Ishikawa (cell line): ENCODE measurements around the gene LRRC58.

ENCODE experiments used
- CEBPB ChIP-seq: IDR thresholded peaks from 2 replicates; pipeline ENCODE4 v1.6.1; 2012
- CREB1 ChIP-seq: IDR thresholded peaks from 2 replicates; pipeline ENCODE4 v1.6.1; 2012; ENCODE audit warnings: low read depth
- EP300 ChIP-seq: IDR thresholded peaks from 2 replicates; pipeline ENCODE4 v1.6.1; 2012; ENCODE audit warnings: borderline replicate concordance
- TAF1 ChIP-seq: IDR thresholded peaks from 2 replicates; pipeline ENCODE4 v1.6.1; 2012; ENCODE audit warnings: low read depth, mild to moderate bottlenecking
- ZBTB7A ChIP-seq: IDR thresholded peaks from 2 replicates; pipeline ENCODE4 v1.6.1; 2012; ENCODE audit warnings: low read depth
- TF ChIP-seq, protein P1 (sequence below): IDR thresholded peaks from 2 replicates; pipeline ENCODE4 v1.6.1; 2012
- TF ChIP-seq, protein P2 (sequence below): IDR thresholded peaks from 2 replicates; pipeline ENCODE4 v1.6.1; 2012

DNA sequence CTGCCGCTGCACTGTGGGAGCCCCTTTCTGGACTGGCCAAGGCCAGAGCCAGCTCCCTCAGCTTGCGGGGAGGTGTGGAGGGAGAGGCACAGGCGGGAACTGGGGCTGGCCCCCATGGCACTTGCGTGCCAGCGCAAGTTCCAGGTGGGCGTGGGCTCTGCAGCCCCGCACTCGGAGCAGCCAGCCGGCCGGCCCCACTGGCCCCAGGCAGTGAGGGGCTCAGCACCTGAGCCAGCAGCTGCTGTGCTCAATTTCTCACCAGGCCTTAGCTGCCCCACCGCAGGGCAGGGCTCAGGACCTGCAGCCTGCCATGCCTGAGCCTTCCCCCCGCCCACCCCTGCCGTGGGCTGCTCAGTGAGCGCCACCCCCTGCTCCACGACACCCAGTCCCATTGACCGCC lies 59.5 kb downstream of the LRRC58 start:
- TF ChIP-seq TAF1 (no peak), CREB1 (no peak), ZBTB7A (no peak), CEBPB (no peak), EP300 (no peak)
- TF ChIP-seq, protein P1, sequence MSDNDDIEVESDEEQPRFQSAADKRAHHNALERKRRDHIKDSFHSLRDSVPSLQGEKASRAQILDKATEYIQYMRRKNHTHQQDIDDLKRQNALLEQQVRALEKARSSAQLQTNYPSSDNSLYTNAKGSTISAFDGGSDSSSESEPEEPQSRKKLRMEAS: no peak
- TF ChIP-seq, protein P2, sequence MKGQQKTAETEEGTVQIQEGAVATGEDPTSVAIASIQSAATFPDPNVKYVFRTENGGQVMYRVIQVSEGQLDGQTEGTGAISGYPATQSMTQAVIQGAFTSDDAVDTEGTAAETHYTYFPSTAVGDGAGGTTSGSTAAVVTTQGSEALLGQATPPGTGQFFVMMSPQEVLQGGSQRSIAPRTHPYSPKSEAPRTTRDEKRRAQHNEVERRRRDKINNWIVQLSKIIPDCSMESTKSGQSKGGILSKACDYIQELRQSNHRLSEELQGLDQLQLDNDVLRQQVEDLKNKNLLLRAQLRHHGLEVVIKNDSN: no peak
